HS-27A (cell line): ENCODE results near the gene ZYX.

Experiments
- DNase-seq: peaks from one replicate; pipeline ENCODE4 v3.0.0-alpha.2; 2012; ENCODE audit warnings: low read depth, missing footprints

The ZYX gene

GRCh38 chr7:143362131-143363015 lies 18.8 kb upstream of the ZYX start, which contains the start of gene FAM131B:
FAM131B (minus strand) TSS chr7:143362713; CDS start chr7:143362603, 110 bp downstream.
- no peak for DNase-seq

GRCh38 chr7:143363016-143363937 lies 17.9 kb upstream of the ZYX start:
- no peak for DNase-seq

DNA sequence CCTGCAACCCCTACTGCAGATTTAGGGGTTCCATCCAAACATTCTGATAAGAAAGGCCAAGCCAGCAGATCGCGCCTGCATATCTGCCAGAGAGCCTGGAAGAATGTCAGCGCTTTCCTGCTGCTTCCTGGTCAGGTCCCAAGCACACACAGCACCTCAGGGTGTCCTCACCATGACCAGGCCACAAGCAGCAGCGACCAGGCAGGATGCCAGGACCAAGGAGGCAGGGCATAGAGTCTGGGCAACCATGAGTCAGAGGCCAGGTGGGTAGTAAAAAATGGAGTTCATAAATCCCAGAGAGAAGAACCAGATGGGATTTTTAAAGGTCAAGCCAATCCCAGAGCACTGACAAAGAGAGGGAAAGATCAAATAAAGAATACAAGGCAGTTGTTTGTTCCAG lies 13.2 kb upstream of the ZYX start:
- DNase-seq = no peak

- no peak for DNase-seq
These were observed 12.8 kb upstream of the ZYX start for GRCh38 chr7:143368387-143368786.

DNA sequence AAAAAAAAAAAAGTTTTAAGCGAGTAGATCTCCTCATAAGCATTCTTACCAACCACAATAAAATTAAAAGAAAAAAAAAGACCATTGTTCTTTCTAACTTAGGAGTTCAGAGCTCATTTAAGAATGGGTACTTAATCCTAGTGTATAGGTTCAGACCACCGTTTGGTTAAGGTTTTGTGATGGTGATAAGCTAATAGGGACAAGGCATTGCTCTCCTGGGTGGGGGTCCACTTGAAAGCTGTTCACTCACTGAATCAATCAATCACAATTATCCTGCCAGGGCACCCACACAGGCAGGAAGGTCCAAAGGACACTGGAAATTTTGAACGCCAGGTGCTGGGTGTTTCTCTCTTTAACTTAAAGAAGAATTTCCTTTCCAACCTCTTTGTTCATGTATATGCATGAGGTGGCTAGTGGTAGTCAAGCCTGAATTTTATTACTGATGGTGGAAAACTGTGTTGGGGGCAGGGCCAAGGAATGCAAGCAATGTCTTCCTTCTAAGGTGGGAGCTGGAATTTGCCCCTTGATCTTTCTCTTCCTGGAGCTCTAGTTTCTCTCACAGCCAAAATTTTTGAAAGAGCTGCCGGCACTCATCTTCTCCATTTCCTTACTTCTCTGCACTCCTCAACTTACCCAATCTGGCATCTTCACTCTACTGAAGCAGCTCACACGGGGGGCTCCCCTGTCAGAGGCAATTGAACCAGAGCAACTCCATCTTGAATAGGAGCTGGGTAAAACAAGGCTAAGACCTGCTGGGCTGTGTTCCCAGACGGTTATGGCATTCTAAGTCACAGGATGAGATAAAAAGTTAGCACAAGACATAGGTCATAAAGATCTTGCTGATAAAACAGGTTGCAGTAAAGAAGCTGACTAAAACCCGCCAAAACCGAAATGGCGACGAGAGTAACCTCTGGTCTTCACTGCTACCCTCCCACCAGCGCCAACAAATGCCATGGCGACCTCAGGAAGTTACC lies 11.2 kb upstream of the ZYX start:
- DNase-seq = no peak

DNA sequence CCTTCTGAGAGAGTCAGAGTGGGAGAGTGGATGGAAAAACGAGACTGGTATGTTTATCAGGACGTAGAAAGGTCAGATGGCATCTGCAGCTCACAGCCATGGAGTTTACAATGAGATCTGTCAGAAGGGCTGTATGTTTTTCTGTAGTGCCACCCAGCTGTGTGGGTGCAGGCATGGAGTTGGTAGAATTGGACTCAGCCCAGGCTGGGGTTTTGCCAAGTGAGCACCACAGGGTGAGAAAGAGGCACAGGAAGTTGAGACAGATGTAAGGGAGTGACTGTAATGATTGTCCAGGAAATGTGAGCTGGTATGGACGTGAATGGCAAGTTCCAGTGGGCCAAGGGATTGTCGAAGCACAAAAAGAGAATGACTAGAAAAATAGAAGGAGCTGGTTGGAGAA lies 9.1 kb upstream of the ZYX start:
- peak; percentile 20 for DNase-seq

GRCh38 chr7:143373255-143373794 lies 7.8 kb upstream of the ZYX start:
- DNase-seq = no peak

GRCh38 chr7:143374561-143374960 lies 6.6 kb upstream of the ZYX start:
- no peak for DNase-seq

DNA sequence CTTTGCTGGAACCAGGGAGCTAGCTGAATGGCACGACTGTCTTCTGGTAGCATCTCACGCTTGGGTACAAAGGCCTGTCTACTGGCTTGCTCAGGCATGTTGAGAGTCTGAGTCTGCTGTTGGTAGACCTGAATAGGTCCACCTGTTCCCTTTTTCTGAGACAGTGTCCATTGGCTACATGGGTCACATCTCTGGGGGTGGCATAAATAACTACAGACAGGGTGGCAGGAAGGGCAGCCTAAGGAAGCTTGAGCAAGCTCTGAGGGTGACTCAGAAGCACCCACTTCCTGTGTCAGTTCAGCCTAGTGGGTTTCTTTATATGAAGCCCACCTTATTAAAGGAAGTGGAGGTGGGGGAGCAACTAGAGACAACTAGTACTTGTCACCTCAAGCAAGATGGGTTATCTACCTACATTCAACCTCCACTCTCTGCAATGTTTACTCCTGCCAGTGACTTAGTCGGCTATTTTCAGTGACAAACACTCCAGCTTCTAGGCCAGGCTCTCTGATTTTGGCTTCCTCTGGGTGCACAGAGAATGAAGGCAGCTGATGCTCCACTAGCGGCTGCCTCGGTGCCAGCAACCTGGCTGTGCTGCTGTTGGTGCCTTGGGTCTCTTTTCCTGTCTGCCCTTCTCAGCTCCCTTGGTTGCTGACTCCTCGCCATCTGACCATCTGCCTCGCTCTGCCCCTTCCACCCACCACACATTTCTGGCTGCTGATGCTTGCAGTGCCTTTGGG lies 5.7 kb upstream of the ZYX start:
- DNase-seq = no peak

DNA sequence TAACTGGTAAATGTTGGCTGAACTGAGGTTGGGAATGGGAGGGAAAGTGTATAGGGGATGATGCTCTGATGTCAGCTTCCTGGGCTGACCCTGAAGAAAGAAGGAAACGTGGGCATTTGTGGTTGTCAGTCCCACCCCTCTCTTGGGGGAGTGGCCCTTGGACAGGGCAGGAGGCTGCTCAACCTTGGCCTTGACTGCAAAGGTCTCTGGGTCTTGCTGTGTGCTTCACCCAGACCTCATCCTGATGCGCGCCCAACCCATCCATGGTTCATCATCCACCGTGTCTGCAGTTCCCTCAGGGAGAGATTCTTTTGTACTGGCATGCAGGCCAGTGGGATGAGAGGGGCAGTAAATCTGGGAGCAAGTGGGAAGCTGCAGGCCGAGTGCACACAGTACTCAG lies 4.7 kb upstream of the ZYX start:
- DNase-seq = no peak

GRCh38 chr7:143379611-143380259 lies 1.4 kb upstream of the ZYX start:
- no peak for DNase-seq

- DNase-seq = peak; percentile 39
These were observed 892 bp upstream of the ZYX start for GRCh38 chr7:143380260-143380645.

DNA sequence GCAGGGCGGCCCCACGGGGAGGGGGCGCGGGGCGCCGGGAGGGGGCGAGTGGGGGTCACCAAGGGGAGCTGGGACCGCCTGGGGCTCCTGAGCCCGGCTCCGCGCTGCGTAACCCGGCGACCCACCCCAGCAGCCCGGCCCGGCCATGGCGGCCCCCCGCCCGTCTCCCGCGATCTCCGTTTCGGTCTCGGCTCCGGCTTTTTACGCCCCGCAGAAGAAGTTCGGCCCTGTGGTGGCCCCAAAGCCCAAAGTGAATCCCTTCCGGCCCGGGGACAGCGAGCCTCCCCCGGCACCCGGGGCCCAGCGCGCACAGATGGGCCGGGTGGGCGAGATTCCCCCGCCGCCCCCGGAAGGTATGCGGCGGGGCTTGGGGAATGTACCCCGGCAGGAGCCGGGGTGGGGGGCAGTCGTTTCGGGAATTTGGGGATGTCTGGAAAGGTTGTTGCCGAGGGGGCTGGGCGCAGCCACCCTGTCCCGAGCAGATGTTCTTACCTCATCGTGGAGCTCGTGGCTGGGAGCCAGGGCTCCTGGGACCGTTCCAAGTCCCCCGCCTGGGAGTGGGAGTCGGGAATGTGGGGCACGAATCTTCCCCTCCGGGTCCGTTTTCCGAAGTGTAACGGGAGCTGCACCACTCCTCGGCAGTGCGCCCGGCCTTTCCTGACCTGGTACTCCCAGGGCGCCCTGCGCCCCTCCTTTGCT lies 431 bp downstream of the ZYX start:
- DNase-seq = peak; percentile 30

- no peak for DNase-seq
These were observed 1.1 kb downstream of the ZYX start for GRCh38 chr7:143382126-143382790.

DNA sequence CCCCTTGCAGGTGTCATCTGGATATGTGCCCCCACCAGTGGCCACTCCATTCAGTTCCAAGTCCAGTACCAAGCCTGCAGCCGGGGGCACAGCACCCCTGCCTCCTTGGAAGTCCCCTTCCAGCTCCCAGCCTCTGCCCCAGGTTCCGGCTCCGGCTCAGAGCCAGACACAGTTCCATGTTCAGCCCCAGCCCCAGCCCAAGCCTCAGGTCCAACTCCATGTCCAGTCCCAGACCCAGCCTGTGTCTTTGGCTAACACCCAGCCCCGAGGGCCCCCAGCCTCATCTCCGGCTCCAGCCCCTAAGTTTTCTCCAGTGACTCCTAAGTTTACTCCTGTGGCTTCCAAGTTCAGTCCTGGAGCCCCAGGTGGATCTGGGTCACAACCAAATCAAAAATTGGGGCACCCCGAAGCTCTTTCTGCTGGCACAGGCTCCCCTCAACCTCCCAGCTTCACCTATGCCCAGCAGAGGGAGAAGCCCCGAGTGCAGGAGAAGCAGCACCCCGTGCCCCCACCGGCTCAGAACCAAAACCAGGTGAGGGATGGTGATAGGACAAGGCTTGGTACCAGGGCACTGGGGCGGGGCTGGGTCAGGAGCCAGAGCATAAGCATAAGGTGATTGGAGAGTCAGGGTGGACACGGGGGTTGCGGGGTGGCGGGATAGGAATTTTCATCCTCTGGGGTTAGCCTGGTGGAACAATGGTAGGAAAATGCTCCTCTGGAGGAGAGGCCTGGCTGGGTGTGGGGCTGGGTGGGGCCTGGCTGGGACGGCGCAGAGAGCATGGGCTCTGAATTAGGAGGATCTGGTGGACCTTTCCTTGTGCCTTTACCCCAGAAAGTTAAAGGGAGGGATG lies 1.9 kb downstream of the ZYX start:
- DNase-seq = no peak

DNA sequence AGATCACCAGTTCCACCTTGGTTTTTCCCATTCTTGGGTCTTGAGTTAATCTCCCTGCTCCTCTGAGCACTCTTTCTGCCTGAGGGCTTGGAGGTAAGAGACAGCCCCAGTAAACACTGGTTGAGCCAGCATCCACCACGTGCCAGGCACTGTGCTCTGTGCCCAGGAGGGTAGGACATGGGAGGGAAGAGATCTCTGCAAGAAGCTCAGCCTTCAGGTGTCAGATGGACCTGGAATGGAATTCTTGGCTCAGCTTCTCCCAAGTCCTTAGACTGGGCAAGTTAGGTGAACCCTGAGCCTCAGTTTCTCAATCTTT lies 2.5 kb downstream of the ZYX start:
- DNase-seq = no peak

GRCh38 chr7:143384148-143384547 lies 3.0 kb downstream of the ZYX start:
- DNase-seq = no peak
